ENCODE data around the gene DYSF.

DNA sequence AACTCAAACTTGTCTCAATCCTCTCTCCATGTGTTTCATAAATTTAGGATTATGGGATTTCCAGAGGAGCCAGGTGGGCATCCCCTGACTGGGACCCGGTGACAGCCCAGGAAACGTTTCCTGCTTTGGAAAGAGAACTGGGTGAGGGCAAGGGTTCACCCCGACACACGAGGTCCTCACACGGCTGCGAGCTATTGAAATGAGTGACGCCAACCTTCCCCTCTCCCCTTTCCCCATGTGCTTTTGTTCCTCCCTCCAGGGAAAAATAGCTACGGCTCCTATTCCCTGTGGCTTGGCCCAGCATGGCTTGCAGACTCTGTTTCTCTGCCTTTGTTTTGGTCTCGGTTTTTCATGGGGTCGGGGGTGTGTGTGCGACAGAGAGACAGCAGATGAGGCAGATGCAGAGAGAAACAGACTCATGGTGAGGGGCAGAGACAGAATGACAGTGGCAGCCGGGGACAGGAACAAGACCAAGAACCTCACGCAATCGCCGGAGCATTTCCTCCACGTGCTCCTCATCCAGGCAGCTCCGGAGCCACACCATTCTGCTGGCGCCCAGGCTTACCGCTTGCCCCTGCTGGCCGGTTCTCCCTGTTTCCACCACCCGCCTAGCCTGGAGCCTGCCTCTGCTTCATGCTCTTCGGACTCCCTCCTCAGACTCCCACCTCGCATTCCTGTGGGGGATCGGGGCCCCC is 238.5 kb downstream of the DYSF start:
- TF ChIP-seq, protein P1, sequence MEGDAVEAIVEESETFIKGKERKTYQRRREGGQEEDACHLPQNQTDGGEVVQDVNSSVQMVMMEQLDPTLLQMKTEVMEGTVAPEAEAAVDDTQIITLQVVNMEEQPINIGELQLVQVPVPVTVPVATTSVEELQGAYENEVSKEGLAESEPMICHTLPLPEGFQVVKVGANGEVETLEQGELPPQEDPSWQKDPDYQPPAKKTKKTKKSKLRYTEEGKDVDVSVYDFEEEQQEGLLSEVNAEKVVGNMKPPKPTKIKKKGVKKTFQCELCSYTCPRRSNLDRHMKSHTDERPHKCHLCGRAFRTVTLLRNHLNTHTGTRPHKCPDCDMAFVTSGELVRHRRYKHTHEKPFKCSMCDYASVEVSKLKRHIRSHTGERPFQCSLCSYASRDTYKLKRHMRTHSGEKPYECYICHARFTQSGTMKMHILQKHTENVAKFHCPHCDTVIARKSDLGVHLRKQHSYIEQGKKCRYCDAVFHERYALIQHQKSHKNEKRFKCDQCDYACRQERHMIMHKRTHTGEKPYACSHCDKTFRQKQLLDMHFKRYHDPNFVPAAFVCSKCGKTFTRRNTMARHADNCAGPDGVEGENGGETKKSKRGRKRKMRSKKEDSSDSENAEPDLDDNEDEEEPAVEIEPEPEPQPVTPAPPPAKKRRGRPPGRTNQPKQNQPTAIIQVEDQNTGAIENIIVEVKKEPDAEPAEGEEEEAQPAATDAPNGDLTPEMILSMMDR (conservative IDR thresholded peaks at IDR 0.05; ENCODE audit: low read length): no peak
- no peak for TF ChIP-seq EZH2phosphoT487 (IDR thresholded peaks at IDR 0.05; ENCODE audit: borderline replicate concordance, low read depth, low read length)
